GM06990 (cell line): ENCODE results near the gene ROCK2.
"Not testable (repeated sequence)": the region's sequence is repeated elsewhere in the genome, so short reads cannot be mapped to it uniquely, and the experiment has no call there.

ENCODE experiments used
- DNase-seq: peaks from one replicate; pipeline ENCODE4 v3.0.0-alpha.2; 2011; ENCODE audit not compliant: insufficient read length; ENCODE audit errors: extremely low read depth
- H3K27me3 ChIP-seq: replicated peaks from 2 replicates; pipeline ENCODE4 v1.6.0; 2011; ENCODE audit warnings: low read length; ENCODE audit not compliant: control insufficient read depth, insufficient read depth
- H3K36me3 ChIP-seq: 2 replicates; pipeline ENCODE4 v1.5.1; 2011; ENCODE audit warnings: low read length; ENCODE audit not compliant: control insufficient read depth, insufficient read depth
- H3K4me3 ChIP-seq: replicated peaks from 2 replicates; pipeline ENCODE4 v1.5.1; 2011; ENCODE audit warnings: low read depth, mild to moderate bottlenecking, control low read depth, low read length
- TF ChIP-seq, protein P1 (sequence below): IDR thresholded peaks from 2 replicates; pipeline ENCODE4 v1.5.1; 2011; ENCODE audit warnings: low read length, control low read depth, mild to moderate bottlenecking, inconsistent platforms; ENCODE audit not compliant: insufficient read depth, poor library complexity, severe bottlenecking

The ROCK2 gene

DNA sequence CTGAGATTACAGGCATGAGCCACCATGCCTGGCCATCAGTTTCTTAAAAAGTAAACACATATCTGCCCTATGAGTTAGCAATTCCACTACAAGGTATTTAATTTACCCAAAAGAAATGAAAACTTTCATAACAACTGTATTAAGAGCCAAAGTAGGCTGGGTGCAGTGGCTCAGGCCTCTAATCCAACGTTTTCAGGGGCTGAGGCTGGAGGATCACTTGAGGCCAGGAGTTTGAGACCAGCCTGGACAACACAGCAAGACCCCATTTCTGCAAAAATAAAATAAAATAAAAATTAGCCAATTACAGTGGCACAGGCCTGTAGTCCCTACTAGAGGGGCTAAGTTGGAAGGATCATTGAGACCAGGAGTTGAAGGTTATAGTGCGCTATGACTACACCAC is 6.5 kb downstream of the ROCK2 start:
- H3K27me3 ChIP-seq = no peaks in the 10 kb centered on the region
- DNase-seq = no peak
- no peaks in the 10 kb centered on the region for H3K36me3 ChIP-seq
- H3K4me3 ChIP-seq = no peak overlapping the region
- TF ChIP-seq, protein P1, sequence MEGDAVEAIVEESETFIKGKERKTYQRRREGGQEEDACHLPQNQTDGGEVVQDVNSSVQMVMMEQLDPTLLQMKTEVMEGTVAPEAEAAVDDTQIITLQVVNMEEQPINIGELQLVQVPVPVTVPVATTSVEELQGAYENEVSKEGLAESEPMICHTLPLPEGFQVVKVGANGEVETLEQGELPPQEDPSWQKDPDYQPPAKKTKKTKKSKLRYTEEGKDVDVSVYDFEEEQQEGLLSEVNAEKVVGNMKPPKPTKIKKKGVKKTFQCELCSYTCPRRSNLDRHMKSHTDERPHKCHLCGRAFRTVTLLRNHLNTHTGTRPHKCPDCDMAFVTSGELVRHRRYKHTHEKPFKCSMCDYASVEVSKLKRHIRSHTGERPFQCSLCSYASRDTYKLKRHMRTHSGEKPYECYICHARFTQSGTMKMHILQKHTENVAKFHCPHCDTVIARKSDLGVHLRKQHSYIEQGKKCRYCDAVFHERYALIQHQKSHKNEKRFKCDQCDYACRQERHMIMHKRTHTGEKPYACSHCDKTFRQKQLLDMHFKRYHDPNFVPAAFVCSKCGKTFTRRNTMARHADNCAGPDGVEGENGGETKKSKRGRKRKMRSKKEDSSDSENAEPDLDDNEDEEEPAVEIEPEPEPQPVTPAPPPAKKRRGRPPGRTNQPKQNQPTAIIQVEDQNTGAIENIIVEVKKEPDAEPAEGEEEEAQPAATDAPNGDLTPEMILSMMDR = no peak

DNA sequence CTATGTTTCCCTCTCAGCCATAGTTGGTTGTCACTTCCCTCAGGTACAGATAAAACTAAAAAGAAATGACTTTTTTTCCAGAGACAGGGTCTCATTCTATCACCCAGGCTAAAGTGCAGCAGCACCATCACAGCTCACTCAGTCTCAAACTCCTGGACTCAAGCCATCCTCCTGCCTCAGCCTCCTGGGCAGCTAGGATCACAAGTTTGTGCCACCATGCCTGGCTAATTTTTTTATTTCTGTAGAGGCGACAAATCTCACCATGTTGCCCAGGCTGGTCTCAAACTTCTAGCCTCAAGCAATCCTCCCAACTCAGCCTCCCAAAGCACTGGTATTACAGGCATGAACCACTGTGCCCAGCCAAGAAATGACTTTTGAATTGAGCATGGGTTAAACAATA is 8.2 kb downstream of the ROCK2 start:
- no peak for DNase-seq
- TF ChIP-seq, protein P1 = no peak
- no peaks in the 10 kb centered on the region for H3K36me3 ChIP-seq
- no peaks in the 10 kb centered on the region for H3K27me3 ChIP-seq
- H3K4me3 ChIP-seq = no peak overlapping the region

DNA sequence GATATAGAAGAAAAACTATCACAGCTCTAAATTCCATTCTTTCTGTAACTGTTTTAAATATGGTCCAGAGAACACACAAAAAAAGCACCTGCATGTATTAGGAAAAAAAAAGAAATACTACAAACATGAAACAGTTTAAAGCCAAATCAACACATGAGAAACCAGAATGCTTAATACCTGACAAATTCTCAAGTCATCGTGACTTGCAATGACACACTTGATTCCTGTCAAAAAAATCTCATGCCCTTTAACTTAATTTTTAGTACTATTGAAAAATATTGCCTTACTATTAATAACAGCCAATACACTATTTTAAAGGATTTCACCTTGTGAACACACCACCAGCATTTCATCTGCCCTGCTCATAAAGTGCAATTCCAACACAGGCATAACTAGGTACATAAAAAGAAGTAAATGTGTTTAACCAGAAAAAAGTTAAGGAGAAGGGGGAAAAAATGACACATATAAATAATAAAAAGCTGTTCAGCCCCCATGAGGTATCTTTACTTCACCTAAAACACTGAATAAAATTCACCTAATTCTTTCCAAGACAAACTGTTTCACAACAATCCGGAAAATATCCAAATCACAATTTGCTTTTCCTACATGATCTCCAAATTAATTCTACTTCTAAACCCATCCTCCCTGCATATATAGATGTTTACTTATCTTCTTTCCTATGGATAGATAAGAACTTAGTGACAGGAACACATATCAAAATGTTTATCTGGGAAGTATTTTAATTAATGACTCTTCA is 10.8 kb downstream of the ROCK2 start:
- DNase-seq = no peak
- Histone ChIP-seq H3K4me3 (no peak overlapping the region), H3K27me3 (no peaks in the 10 kb centered on the region), H3K36me3 (no peaks in the 10 kb centered on the region)
- TF ChIP-seq, protein P1 = no peak

DNA sequence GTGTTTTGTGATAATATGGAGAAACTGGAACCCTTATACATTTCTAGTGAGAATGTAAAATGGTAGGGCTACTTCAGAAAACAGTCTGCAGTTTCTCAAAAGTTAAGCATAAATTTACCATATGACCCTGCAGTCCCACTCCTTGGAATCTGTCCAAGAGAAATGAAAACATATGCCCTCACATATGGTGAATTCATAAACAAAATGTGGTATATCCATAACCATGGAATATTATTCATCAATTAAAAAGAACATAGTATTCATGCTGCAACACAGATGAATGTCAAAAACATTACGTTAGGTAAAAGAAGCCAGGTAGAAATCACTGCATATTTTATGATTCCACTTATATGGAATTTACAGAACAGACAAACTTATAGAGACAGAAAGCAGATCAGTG is 11.8 kb downstream of the ROCK2 start:
- TF ChIP-seq, protein P1 = no peak
- H3K36me3 ChIP-seq = no peaks in the 10 kb centered on the region
- no peak for DNase-seq

DNA sequence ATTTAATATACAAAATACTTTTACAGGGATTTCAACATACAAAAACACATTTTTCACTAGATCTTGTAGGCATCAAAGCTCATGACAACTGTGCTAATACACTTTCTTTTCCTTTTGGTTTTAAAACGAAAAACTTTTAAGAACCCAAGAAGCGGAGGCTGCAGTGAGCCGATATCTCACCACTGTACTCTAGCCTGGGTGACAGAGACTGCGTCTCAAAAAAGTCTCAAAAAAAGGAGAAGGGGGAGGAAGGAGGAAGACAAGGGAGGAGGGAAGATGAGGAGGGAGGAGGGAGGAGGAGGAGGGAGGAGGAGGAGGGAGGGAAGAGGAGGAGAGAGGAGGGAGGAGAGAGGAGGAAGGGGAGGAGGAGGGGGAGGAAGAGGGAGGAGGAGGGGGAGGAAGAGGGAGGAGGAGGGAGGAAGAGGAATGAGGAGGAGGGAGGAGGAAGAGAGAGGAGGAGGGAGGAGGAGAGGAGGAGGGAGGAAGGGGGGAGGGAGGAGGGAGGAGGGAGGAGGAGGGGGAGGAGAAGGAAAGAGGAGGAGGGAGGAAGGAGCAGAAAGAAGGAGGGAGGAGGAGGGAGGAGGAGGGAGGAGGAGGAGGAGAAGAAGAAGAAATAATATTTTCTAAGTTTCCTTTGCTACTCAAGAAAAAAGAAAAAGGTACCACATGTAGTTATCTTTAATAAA is 13.8 kb downstream of the ROCK2 start:
- Histone ChIP-seq H3K4me3 (no peak overlapping the region), H3K36me3 (no peaks in the 10 kb centered on the region), H3K27me3 (no peaks in the 10 kb centered on the region)
- DNase-seq = no peak
- TF ChIP-seq, protein P1 = no peak

More for the DNA sequence above, 11.8 kb downstream of the ROCK2 start:
- H3K27me3 ChIP-seq = no peaks in the 10 kb centered on the region
- H3K4me3 ChIP-seq = no peak overlapping the region

DNA sequence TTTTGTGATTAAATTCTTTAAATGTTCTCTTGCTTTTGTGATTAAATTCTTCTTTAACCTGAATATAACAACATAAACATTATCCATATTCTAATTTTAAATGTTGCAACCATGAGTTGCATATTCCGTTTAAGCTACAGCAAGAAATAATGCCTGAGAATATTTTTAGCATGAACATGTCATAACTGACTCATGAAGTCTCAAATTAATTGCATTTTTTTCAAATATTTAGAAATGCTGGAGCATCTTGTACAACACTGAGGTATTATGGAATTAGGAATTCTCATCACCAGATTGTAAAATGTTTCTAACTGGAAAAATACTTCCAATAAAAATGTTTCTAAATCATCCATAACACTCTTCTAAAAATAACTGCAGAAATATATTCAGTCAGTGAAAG is 14.7 kb downstream of the ROCK2 start:
- H3K27me3 ChIP-seq = no peaks in the 10 kb centered on the region
- no peaks in the 10 kb centered on the region for H3K36me3 ChIP-seq
- DNase-seq = no peak
- TF ChIP-seq, protein P1 = no peak
- H3K4me3 ChIP-seq = no peak overlapping the region

DNA sequence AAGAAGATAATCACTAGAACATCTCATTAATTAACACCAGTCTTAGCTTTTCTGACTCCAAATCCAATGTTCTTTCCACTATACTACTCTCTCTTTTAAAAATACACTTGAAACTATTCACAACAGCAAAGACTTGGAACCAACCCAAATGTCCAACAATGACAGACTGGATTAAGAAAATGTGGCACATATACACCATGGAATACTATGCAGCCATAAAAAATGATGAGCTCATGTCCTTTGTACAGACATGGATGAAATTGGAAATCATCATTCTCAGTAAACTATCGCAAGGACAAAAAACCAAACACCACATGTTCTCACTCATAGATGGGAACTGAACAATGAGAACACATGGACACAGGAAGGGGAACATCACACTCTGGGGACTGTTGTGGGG is 15.9 kb downstream of the ROCK2 start:
- not testable (repeated sequence) for H3K36me3 ChIP-seq, DNase-seq, H3K4me3 ChIP-seq, H3K27me3 ChIP-seq
